A673 (cell line): ENCODE measurements around the gene TBC1D28.
"Not testable (repeated sequence)": the region's sequence is repeated elsewhere in the genome, so short reads cannot be mapped to it uniquely, and the experiment has no call there.

ENCODE experiments used
- EZH2 ChIP-seq: fragments of 200-600 bp; sonication (generic); IDR thresholded peaks from 2 replicates; pipeline ENCODE4 v1.6.1; 2017; ENCODE audit warnings: borderline replicate concordance, low read depth, mild to moderate bottlenecking, mixed read lengths, antibody characterized with exemption, low read length; ENCODE audit not compliant: poor library complexity, severe bottlenecking
- TF ChIP-seq, protein P1 (sequence below): fragments of 300-800, 200-600 bp; sonication (generic); conservative IDR thresholded peaks from 2 replicates; pipeline ENCODE4 v1.5.1; 2017; ENCODE audit warnings: low read depth, mild to moderate bottlenecking, antibody characterized with exemption, low read length, moderate library complexity, mixed read lengths

DNA sequence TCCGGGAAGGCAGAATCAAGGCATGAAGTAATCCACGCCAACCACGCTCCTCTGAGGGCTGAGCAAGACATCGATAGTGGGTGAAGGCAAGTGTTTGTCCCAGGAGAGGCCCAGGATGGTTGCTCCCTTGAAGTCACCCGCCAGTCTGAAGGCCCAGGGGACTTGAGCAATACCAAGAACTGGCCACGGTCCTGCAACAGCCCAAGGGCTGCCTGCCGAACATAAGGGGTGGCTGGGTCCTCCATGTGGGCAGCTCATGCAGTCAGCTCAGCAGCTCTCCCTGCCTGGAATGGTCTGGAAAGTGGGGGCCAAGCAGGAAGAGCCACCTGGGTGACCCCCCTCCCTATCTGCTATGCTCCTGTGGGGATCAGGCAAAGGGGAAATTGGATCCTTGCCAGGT lies 8.4 kb downstream of the TBC1D28 start:
- TF ChIP-seq, protein P1, sequence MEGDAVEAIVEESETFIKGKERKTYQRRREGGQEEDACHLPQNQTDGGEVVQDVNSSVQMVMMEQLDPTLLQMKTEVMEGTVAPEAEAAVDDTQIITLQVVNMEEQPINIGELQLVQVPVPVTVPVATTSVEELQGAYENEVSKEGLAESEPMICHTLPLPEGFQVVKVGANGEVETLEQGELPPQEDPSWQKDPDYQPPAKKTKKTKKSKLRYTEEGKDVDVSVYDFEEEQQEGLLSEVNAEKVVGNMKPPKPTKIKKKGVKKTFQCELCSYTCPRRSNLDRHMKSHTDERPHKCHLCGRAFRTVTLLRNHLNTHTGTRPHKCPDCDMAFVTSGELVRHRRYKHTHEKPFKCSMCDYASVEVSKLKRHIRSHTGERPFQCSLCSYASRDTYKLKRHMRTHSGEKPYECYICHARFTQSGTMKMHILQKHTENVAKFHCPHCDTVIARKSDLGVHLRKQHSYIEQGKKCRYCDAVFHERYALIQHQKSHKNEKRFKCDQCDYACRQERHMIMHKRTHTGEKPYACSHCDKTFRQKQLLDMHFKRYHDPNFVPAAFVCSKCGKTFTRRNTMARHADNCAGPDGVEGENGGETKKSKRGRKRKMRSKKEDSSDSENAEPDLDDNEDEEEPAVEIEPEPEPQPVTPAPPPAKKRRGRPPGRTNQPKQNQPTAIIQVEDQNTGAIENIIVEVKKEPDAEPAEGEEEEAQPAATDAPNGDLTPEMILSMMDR: not testable (repeated sequence)
- not testable (repeated sequence) for TF ChIP-seq EZH2
